Measurements from ENCODE around the gene TFDP1.

Gene TFDP1, protein sequence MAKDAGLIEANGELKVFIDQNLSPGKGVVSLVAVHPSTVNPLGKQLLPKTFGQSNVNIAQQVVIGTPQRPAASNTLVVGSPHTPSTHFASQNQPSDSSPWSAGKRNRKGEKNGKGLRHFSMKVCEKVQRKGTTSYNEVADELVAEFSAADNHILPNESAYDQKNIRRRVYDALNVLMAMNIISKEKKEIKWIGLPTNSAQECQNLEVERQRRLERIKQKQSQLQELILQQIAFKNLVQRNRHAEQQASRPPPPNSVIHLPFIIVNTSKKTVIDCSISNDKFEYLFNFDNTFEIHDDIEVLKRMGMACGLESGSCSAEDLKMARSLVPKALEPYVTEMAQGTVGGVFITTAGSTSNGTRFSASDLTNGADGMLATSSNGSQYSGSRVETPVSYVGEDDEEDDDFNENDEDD

GRCh38 chr13:113584205-113584869 is at the start of gene TFDP1:
Gene TFDP1, plus strand, starts transcription at chr13:113584753. Its CDS starts 1,085 bp downstream, at chr13:113585838.
- Histone ChIP-seq H3K4me3 (ENCODE audit: severe bottlenecking) (peak within 1 kb of the TSS; percentile 95), H3K9me3 (ENCODE audit: severe bottlenecking) (no peaks in the 10 kb centered on the region), H3K27me3 (ENCODE audit: insufficient read depth, poor library complexity, severe bottlenecking) (no peaks in the 10 kb centered on the region), H3K4me1 (ENCODE audit: insufficient read depth, poor library complexity, severe bottlenecking) (peaks cover 9% of the 10 kb centered on the region), H3K36me3 (ENCODE audit: low read depth) (peaks cover 34% of the 10 kb centered on the region), H3K27ac (ENCODE audit: poor library complexity, severe bottlenecking) (peak within 1 kb of the TSS; percentile 73)
- ATAC-seq (ENCODE audit: low read depth) (peak; percentile 85), DNase-seq (ENCODE audit: low spot score) (peak; percentile 87)
- TF ChIP-seq, protein P1, sequence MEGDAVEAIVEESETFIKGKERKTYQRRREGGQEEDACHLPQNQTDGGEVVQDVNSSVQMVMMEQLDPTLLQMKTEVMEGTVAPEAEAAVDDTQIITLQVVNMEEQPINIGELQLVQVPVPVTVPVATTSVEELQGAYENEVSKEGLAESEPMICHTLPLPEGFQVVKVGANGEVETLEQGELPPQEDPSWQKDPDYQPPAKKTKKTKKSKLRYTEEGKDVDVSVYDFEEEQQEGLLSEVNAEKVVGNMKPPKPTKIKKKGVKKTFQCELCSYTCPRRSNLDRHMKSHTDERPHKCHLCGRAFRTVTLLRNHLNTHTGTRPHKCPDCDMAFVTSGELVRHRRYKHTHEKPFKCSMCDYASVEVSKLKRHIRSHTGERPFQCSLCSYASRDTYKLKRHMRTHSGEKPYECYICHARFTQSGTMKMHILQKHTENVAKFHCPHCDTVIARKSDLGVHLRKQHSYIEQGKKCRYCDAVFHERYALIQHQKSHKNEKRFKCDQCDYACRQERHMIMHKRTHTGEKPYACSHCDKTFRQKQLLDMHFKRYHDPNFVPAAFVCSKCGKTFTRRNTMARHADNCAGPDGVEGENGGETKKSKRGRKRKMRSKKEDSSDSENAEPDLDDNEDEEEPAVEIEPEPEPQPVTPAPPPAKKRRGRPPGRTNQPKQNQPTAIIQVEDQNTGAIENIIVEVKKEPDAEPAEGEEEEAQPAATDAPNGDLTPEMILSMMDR (IDR thresholded peaks at IDR 0.05; ENCODE audit: poor library complexity, severe bottlenecking): no peak

DNA sequence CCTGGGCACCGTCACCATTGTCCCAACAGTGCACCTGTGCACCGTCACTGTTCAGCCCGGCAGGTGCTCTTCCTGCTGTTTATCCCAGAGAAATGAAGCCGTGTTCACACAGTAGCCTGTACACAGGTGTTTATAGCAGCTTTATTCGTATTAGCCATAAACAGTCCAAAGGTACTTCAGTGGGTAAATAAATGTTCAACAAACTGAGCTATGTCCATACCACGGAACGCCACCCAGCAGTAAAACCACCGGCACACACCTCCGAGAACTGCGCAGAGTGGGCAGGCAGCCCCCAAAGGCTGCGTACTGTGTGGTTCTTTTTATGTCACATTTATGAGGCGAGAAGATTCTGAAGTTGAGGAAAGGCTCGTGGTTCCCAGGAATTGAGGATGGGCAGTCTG is 49.2 kb upstream of the TFDP1 start:
- H3K4me3 ChIP-seq (ENCODE audit: severe bottlenecking): no peak overlapping the region

GRCh38 chr13:113536461-113537110 is 48.0 kb upstream of the TFDP1 start:
- TF ChIP-seq, protein P1 (IDR thresholded peaks at IDR 0.05; ENCODE audit: poor library complexity, severe bottlenecking): no peak
- H3K4me3 ChIP-seq (ENCODE audit: severe bottlenecking): no peak overlapping the region
- no peaks in the 10 kb centered on the region for H3K9me3 ChIP-seq (ENCODE audit: severe bottlenecking)
- H3K27ac ChIP-seq (ENCODE audit: poor library complexity, severe bottlenecking): no peak overlapping the region
- H3K36me3 ChIP-seq (ENCODE audit: low read depth): peaks cover 40% of the 10 kb centered on the region
- no peak for ATAC-seq (ENCODE audit: low read depth)
- peaks cover 5% of the 10 kb centered on the region for H3K4me1 ChIP-seq (ENCODE audit: insufficient read depth, poor library complexity, severe bottlenecking)
- DNase-seq (ENCODE audit: low spot score): peak; percentile 45
- no peaks in the 10 kb centered on the region for H3K27me3 ChIP-seq (ENCODE audit: insufficient read depth, poor library complexity, severe bottlenecking)

More for the DNA sequence above, 49.2 kb upstream of the TFDP1 start:
- TF ChIP-seq, protein P1 (IDR thresholded peaks at IDR 0.05; ENCODE audit: poor library complexity, severe bottlenecking): no peak
- Histone ChIP-seq H3K4me1 (ENCODE audit: insufficient read depth, poor library complexity, severe bottlenecking) (peaks cover 5% of the 10 kb centered on the region), H3K27ac (ENCODE audit: poor library complexity, severe bottlenecking) (no peak overlapping the region), H3K27me3 (ENCODE audit: insufficient read depth, poor library complexity, severe bottlenecking) (no peaks in the 10 kb centered on the region), H3K36me3 (ENCODE audit: low read depth) (peaks cover 42% of the 10 kb centered on the region), H3K9me3 (ENCODE audit: severe bottlenecking) (no peaks in the 10 kb centered on the region)
- DNase-seq (ENCODE audit: low spot score) (peak; percentile 16), ATAC-seq (ENCODE audit: low read depth) (no peak)

- no peak for ATAC-seq (ENCODE audit: low read depth)
- TF ChIP-seq, protein P1 (IDR thresholded peaks at IDR 0.05; ENCODE audit: poor library complexity, severe bottlenecking): no peak
- H3K27me3 ChIP-seq (ENCODE audit: insufficient read depth, poor library complexity, severe bottlenecking): no peaks in the 10 kb centered on the region
- peak; percentile 34 for DNase-seq (ENCODE audit: low spot score)
- H3K9me3 ChIP-seq (ENCODE audit: severe bottlenecking): no peaks in the 10 kb centered on the region
- H3K4me3 ChIP-seq (ENCODE audit: severe bottlenecking): no peak overlapping the region
- peaks cover 36% of the 10 kb centered on the region for H3K36me3 ChIP-seq (ENCODE audit: low read depth)
- H3K27ac ChIP-seq (ENCODE audit: poor library complexity, severe bottlenecking): no peak overlapping the region
- no peaks in the 10 kb centered on the region for H3K4me1 ChIP-seq (ENCODE audit: insufficient read depth, poor library complexity, severe bottlenecking)
Observed at GRCh38 chr13:113537205-113537604, 47.3 kb upstream of the TFDP1 start.

Measured in RWPE2 (cell line).